H9 (cell line): ENCODE measurements around the gene RASSF5. TPM values are rescaled to one million over a fixed set of nuclear protein-coding genes. Genes with fewer than 3 reads are reported as not detected.

Experiments used
- DNase-seq: peaks from one replicate; pipeline ENCODE4 v3.0.0-alpha.2; 2017
- H2AFZ ChIP-seq: one replicate; pipeline ENCODE4 v1.6.1; 2013; ENCODE audit warnings: mild to moderate bottlenecking, low read length, control low read depth, moderate library complexity
- H2AK5ac ChIP-seq: 2 replicates; pipeline ENCODE4 v1.6.1; 2013; ENCODE audit warnings: low read length, control low read depth, mixed read lengths; ENCODE audit not compliant: insufficient read length
- H2BK120ac ChIP-seq: one replicate; pipeline ENCODE4 v1.6.1; 2013; ENCODE audit warnings: low read depth, mild to moderate bottlenecking, low read length, control low read depth, inconsistent platforms; ENCODE audit not compliant: poor library complexity, severe bottlenecking
- H2BK12ac ChIP-seq: 2 replicates; pipeline ENCODE4 v1.6.1; 2013; ENCODE audit warnings: low read length, control low read depth, mixed read lengths, low read depth; ENCODE audit not compliant: insufficient read length
- H2BK15ac ChIP-seq: 2 replicates; pipeline ENCODE4 v1.6.1; 2013; ENCODE audit warnings: low read depth, low read length, control low read depth
- H2BK20ac ChIP-seq: one replicate; pipeline ENCODE4 v1.6.1; 2013; ENCODE audit warnings: low read depth, mild to moderate bottlenecking, low read length, control low read depth, inconsistent platforms; ENCODE audit not compliant: poor library complexity, severe bottlenecking
- H2BK5ac ChIP-seq: 2 replicates; pipeline ENCODE4 v1.6.1; 2013; ENCODE audit warnings: low read length, control low read depth, mixed read lengths; ENCODE audit not compliant: insufficient read length
- H3K14ac ChIP-seq: 2 replicates; pipeline ENCODE4 v1.6.1; 2013; ENCODE audit warnings: low read length, control low read depth; ENCODE audit not compliant: insufficient read depth
- H3K18ac ChIP-seq: 2 replicates; pipeline ENCODE4 v1.6.1; 2013; ENCODE audit warnings: low read depth, mild to moderate bottlenecking, mixed read lengths, low read length, control low read depth; ENCODE audit not compliant: insufficient read length
- H3K23ac ChIP-seq: 2 replicates; pipeline ENCODE4 v1.6.1; 2013; ENCODE audit warnings: low read length, control low read depth, mixed read lengths, low read depth; ENCODE audit not compliant: insufficient read length
- H3K23me2 ChIP-seq: 2 replicates; pipeline ENCODE4 v1.6.1; 2013; ENCODE audit warnings: low read depth, mild to moderate bottlenecking, mixed read lengths, low read length, control low read depth; ENCODE audit not compliant: insufficient read length, poor library complexity, severe bottlenecking
- H3K27ac ChIP-seq: 2 replicates; pipeline ENCODE4 v1.5.1; 2013; ENCODE audit warnings: low read length, control low read depth, mixed read lengths, low read depth; ENCODE audit not compliant: insufficient read length
- H3K27me3 ChIP-seq: 2 replicates; pipeline ENCODE4 v1.6.1; 2013; ENCODE audit warnings: low read length, control low read depth, inconsistent platforms; ENCODE audit not compliant: insufficient read depth
- H3K4ac ChIP-seq: 2 replicates; pipeline ENCODE4 v1.6.1; 2013; ENCODE audit warnings: low read depth, mild to moderate bottlenecking, control low read depth, inconsistent platforms, low read length, moderate library complexity
- H3K4me1 ChIP-seq: 2 replicates; pipeline ENCODE4 v1.6.1; 2013; ENCODE audit warnings: low read length, control low read depth, inconsistent platforms; ENCODE audit not compliant: insufficient read depth
- H3K4me2 ChIP-seq: 2 replicates; pipeline ENCODE4 v1.6.1; 2013; ENCODE audit warnings: low read length, control low read depth, mixed read lengths; ENCODE audit not compliant: insufficient read length, insufficient read depth
- H3K56ac ChIP-seq: 2 replicates; pipeline ENCODE4 v1.6.1; 2013; ENCODE audit warnings: low read depth, mild to moderate bottlenecking, mixed read lengths, low read length, control low read depth; ENCODE audit not compliant: insufficient read length
- H3K79me1 ChIP-seq: 2 replicates; pipeline ENCODE4 v1.6.1; 2013; ENCODE audit warnings: low read depth, mild to moderate bottlenecking, moderate library complexity, low read length, control low read depth, inconsistent platforms; ENCODE audit not compliant: insufficient read depth, poor library complexity, severe bottlenecking
- H3K79me2 ChIP-seq: 2 replicates; pipeline ENCODE4 v1.6.1; 2013; ENCODE audit warnings: low read length, control low read depth, inconsistent platforms; ENCODE audit not compliant: insufficient read depth
- H3K9ac ChIP-seq: 2 replicates; pipeline ENCODE4 v1.6.1; 2013; ENCODE audit warnings: low read length, control low read depth, mixed read lengths; ENCODE audit not compliant: insufficient read length; ENCODE audit errors: extremely low read depth
- H3K9me3 ChIP-seq: one replicate; pipeline ENCODE4 v1.6.1; 2013; ENCODE audit warnings: low read depth, low read length, inconsistent platforms; ENCODE audit not compliant: control insufficient read depth
- H3T11ph ChIP-seq: one replicate; pipeline ENCODE4 v1.6.1; 2013; ENCODE audit warnings: mild to moderate bottlenecking, low read length, control low read depth, inconsistent platforms
- H4K20me1 ChIP-seq: one replicate; pipeline ENCODE4 v1.6.1; 2013; ENCODE audit not compliant: control insufficient read depth, insufficient read length, insufficient read depth
- H4K5ac ChIP-seq: 2 replicates; pipeline ENCODE4 v1.6.1; 2013; ENCODE audit warnings: low read depth, mild to moderate bottlenecking, mixed read lengths, low read length, control low read depth; ENCODE audit not compliant: insufficient read length
- H4K8ac ChIP-seq: replicated peaks from 2 replicates; pipeline ENCODE4 v1.6.1; 2013; ENCODE audit warnings: low read length, control low read depth, mixed read lengths, low read depth; ENCODE audit not compliant: insufficient read length
- H4K91ac ChIP-seq: 2 replicates; pipeline ENCODE4 v1.6.1; 2013; ENCODE audit warnings: low read depth, mild to moderate bottlenecking, moderate library complexity, mixed read lengths, low read length, control low read depth; ENCODE audit not compliant: insufficient read length
- H3K27ac Mint-ChIP-seq, 3 experiments: 2 replicates in 2 of 3; 3 replicates in 1 of 3; pipeline ENCODE4 v1.8.0; 2020 to 2021; ENCODE audit warnings: mixed read lengths in 3 of 3, mild to moderate bottlenecking in 1 of 3, moderate library complexity in 1 of 3
- H3K27me3 Mint-ChIP-seq: 2 replicates; pipeline ENCODE4 v1.8.0; 2021; ENCODE audit warnings: low read depth, mild to moderate bottlenecking, moderate library complexity, mixed read lengths
- H3K36me3 Mint-ChIP-seq, 3 experiments: 2 replicates in 2 of 3; 3 replicates in 1 of 3; pipeline ENCODE4 v1.8.0; 2020 to 2021; ENCODE audit warnings: low read depth in 3 of 3, mixed read lengths in 3 of 3; ENCODE audit not compliant: insufficient read depth in 1 of 3
- H3K4me1 Mint-ChIP-seq, 2 experiments: 2 replicates each; pipeline ENCODE4 v1.8.0; 2020; ENCODE audit warnings: mixed read lengths in 2 of 2
- H3K4me3 Mint-ChIP-seq, 2 experiments: 2 replicates in 1 of 2; 3 replicates in 1 of 2; pipeline ENCODE4 v1.8.0; 2020 to 2021; ENCODE audit warnings: mild to moderate bottlenecking in 2 of 2, mixed read lengths in 2 of 2, moderate library complexity in 1 of 2
- H3K9me3 Mint-ChIP-seq, 2 experiments: 2 replicates in 1 of 2; 3 replicates in 1 of 2; pipeline ENCODE4 v1.8.0; 2020; ENCODE audit warnings: mild to moderate bottlenecking in 2 of 2, mixed read lengths in 2 of 2, moderate library complexity in 1 of 2
- WGBS: extraction: QIAGEN DNeasy Blood & Tissue Kit; methylation state at CpG from one replicate; pipeline ENCODE4 v1.1.7; 2013; ENCODE audit warnings: missing lambda C conversion rate, low lambda C conversion rate, mixed read lengths; ENCODE audit not compliant: insufficient read length; ENCODE audit errors: extremely low coverage; 5-methylcytosine and 5-hydroxymethylcytosine counted together
- total RNA-seq: library from RNA; stranded (reverse); gene quantifications from 2 replicates; pipeline ENCODE4 v1.2.1, GENCODE V29; 2021
- TF ChIP-seq, protein P1 (sequence below): fragments of 200-600 bp; sonication (generic); conservative IDR thresholded peaks from 3 replicates; pipeline ENCODE4 v1.8.0; 2021; ENCODE audit warnings: antibody characterized with exemption, mild to moderate bottlenecking

Gene RASSF5
- total RNA-seq, 1 experiment from 2014 or later: 0.50 TPM

DNA sequence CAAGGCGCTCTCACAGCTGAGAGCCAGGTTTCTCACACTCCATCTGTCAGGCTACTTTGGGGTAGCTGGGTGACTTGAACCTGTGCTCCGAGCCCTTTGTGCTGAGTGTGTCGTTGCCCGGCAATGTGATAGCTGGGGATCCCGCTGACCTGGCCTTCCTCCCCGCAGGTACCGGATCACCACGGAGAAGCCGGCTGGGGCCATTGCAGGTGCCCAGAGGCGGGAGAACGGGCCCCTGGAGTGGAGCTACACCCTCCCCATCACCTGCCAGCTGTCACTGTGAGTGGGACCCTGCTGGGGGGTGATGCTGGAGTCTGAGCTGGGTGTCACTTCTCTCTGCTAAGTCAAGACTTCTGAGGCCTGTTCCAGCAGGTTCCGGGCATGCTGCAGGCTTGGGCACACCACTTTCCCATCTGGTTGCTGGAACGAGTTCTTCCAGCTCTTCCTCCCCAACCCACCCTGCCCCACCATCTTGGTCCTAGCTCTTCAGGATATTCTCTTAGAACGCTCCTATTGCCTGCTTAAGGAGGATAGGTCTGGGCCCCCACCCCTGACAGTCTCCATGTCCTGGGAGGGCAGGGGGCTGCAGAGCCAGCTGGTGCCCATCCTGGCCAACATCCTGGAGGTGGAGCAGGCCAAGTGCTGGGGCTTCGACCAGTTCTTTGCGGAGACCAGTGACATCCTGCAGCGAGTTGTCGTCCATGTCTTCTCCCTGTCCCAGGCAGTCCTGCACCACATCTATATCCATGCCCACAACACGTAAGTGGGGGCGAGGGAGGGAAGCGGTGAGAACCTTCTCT is 29.6 kb upstream of the RASSF5 start:
- Mint-ChIP-seq H3K4me3 (no peak overlapping the region), H3K4me1 (peaks cover 12 to 18% of the 10 kb centered on the region in 2 experiments), H3K9me3 (no peaks in the 10 kb centered on the region), H3K27me3 (no peaks in the 10 kb centered on the region; the same call in 1 of the 2 replicates), H3K36me3 (peaks cover 12 to 22% (median 14%) of the 10 kb centered on the region in 3 experiments; a peak in 5 of 7 replicates), H3K27ac (no peak overlapping the region)
- Histone ChIP-seq H3K79me2 (no peaks in the 10 kb centered on the region), H3T11ph (no peak overlapping the region), H4K91ac (no peak overlapping the region), H3K9ac (no peak overlapping the region), H3K9me3 (no peaks in the 10 kb centered on the region), H3K23me2 (no peaks in the 10 kb centered on the region), H2BK120ac (no peak overlapping the region), H2BK12ac (no peak overlapping the region), H3K79me1 (no peaks in the 10 kb centered on the region), H3K4ac (no peak overlapping the region), H3K56ac (no peak overlapping the region), H2AFZ (no peak overlapping the region), H3K4me2 (no peak overlapping the region), H3K23ac (no peak overlapping the region), H4K8ac (no peak overlapping the region), H4K20me1 (no peaks in the 10 kb centered on the region), H3K14ac (no peak overlapping the region), H2AK5ac (no peak overlapping the region), H3K27me3 (no peaks in the 10 kb centered on the region), H3K18ac (no peak overlapping the region), H4K5ac (no peak overlapping the region), H3K4me1 (no peaks in the 10 kb centered on the region), H2BK20ac (no peak overlapping the region), H2BK15ac (no peak overlapping the region), H3K27ac (no peak overlapping the region), H2BK5ac (no peak overlapping the region)
- DNase-seq: no peak
- TF ChIP-seq, protein P1, sequence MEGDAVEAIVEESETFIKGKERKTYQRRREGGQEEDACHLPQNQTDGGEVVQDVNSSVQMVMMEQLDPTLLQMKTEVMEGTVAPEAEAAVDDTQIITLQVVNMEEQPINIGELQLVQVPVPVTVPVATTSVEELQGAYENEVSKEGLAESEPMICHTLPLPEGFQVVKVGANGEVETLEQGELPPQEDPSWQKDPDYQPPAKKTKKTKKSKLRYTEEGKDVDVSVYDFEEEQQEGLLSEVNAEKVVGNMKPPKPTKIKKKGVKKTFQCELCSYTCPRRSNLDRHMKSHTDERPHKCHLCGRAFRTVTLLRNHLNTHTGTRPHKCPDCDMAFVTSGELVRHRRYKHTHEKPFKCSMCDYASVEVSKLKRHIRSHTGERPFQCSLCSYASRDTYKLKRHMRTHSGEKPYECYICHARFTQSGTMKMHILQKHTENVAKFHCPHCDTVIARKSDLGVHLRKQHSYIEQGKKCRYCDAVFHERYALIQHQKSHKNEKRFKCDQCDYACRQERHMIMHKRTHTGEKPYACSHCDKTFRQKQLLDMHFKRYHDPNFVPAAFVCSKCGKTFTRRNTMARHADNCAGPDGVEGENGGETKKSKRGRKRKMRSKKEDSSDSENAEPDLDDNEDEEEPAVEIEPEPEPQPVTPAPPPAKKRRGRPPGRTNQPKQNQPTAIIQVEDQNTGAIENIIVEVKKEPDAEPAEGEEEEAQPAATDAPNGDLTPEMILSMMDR: no peak
- no CpG with 5 or more reads among the region's 21 CpGs for WGBS
